ENCODE data around the gene CSTPP1.

GRCh38 chr11:46936138-46937110 is at the start of gene CSTPP1:
- TF ChIP-seq CTCF (IDR thresholded peaks at IDR 0.05) (no peak), EZH2 (IDR thresholded peaks at IDR 0.05) (no peak), EZH2phosphoT487 (IDR thresholded peaks at IDR 0.05) (no peak)
